ENCODE results near the gene SMIM8.

- TF ChIP-seq CTCF (conservative IDR thresholded peaks at IDR 0.05 in 1 of 2, IDR thresholded peaks at IDR 0.05 in 1 of 2; ENCODE audit: low read depth in 1 of 2, low read length in 2 of 2) (no peak), EZH2 (IDR thresholded peaks at IDR 0.05; ENCODE audit: low read length, missing control alignments) (no peak)
Observed at GRCh38 chr6:87384038-87384437, 61.6 kb downstream of the SMIM8 start.
